Left hindlimb (tissue), 1 donor: ENCODE data around the gene PPP1R14B.

Experiments
- DNase-seq: peaks from one replicate; pipeline ENCODE4 v3.0.0-alpha.2; 2018

PPP1R14B gene

DNA sequence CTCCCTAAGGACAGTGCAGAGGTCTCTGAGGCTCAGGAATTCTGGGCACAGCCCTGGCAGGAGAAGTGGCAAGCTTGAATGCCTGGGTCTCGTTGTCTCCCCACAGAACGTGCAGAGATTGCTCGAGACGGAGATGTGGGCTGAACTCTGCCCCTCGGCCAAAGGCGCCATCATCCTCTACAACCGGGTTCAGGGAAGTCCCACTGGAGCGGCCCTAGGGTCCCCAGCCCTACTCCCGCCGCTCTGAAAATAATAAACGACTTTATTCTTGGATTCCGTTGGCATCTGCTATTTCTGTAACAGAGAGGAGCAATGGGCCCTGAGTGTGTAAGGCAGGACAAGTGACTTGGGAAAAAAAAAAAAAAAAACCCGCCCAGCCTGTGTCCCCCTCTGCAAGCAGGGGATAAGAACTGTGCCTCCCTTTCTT lies 17.0 kb downstream of the PPP1R14B start:
- no peak for DNase-seq

DNA sequence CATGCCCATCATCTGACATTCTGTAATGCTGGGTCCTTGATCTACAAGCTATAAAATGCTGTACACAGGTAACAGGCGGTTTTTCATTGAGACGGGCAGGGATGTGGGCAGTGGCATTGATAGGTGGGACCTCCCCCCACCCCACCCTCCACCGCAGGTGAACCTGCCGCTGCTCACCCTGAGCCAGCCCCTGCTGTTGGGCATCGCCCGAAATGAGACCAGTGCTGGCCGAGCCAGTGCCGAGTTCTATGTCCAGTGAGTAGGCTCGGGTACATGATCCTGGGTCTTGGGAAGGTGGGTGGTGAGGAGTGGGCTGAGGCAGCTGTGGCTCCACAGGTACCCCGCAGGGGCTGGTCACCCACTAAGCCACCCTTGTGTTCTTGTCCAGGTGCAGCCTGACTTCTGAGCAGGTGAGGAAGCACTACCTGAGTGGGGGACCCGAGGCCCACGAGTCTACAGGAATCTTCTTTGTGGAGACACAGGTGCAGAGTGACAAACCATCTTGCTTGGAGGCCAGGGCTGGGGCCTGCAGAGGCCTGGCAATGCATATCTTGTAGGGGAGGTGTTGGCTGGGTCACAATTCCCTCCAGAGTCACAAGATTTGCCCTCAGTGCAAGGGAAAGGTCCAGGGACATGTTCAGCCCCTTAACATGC lies 17.5 kb downstream of the PPP1R14B start:
- no peak for DNase-seq

DNA sequence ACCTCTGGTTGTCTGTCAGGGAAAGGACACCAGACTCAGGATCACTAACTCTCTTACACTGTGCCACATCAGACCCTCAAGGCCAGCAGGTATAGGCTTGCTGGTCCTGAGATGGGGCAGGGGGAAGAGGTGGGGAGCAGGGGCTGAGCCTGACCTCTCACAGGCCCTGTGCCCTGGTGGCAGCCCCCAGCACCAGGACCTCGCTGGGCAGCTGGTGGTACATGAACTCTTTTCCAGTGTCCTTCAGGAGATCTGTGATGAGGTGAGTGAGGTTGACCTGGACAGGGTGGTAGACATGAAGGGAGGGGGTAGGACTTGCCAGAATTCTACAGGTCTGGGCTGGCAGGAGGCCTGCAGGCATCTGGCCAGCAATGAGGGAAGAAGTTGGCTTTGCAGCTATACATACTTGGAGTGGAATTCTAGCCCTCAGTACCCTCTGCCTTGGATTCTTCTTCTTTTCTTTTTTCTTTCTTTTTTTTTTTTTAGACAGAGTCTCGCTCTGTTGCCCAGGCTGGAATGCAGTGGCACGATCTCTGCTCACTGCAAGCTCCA lies 19.3 kb downstream of the PPP1R14B start:
- DNase-seq = no peak

DNA sequence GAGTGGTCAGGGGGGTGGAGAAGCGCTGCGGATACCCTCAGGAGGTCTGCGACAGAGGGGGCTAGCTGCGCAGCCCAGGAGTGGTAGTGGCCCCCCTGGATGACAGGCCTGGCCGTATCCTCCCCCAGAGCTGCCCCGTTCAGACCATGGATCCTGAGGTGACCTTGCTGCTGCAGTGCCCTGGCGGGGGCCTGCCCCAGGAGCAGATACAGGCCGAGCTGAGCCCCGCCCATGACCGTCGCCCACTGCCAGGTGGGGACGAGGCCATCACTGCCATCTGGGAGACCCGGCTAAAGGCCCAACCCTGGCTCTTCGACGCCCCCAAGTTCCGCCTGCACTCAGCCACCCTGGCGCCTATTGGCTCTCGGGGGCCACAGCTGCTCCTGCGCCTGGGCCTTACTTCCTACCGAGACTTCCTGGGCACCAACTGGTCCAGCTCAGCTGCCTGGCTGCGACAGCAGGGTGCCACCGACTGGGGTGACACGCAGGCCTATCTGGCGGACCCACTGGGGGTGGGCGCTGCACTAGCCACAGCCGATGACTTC lies 20.2 kb downstream of the PPP1R14B start:
- DNase-seq = no peak

DNA sequence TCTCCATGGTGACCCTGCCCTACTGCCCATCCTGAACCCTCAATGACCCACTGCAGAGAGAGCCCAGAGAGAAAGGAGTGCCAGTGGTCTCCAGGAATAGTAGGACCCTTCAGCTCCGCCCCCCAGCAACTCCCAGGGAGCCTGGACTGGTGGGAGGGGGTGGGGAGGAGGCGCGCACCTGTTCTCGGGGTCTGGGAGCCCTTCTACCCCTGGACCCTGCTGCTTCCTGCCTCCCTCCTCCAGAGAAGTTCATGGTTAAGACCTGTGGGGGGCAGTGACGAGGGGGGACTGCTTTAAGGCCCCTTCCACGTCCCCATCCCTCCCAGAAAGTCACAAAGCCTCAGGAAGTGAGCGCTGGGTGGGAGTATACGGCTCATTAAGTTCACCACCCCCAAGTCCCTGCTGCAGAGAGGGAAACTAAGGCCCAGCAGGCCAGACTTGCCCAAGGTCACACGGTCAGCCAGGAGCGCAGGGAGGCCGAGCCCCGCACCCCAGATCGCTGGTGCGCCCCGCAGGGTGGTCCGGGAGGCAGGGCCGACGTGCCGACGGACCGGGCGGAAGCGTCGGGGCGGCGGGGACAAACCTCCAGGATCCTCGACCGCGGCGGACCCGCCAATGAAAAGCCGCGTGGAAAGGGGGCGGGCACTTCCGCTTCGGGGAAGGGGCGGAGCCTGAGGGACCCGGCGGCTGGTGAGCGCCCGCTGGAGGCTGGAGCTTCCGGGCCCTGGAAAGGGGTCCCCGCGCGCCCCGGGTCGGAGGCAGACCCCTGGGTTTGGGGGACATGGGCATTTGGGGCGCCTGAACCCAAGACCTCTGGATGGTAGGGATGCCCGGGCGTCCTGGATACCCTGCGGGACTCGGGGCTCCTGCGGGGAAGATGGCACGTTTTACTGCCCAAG lies 20.9 kb downstream of the PPP1R14B start, which contains the start of the genes NUDT22 and TRPT1:
NUDT22 (plus strand) TSS at position 667 of the 899 bp plus-strand sequence. CDS start 379 bp downstream, outside the sequence.
TRPT1 (minus strand) TSS at position 579 of the 899 bp plus-strand sequence; CDS start at position 253, 326 bp downstream.
- DNase-seq = peak; percentile 92

DNA sequence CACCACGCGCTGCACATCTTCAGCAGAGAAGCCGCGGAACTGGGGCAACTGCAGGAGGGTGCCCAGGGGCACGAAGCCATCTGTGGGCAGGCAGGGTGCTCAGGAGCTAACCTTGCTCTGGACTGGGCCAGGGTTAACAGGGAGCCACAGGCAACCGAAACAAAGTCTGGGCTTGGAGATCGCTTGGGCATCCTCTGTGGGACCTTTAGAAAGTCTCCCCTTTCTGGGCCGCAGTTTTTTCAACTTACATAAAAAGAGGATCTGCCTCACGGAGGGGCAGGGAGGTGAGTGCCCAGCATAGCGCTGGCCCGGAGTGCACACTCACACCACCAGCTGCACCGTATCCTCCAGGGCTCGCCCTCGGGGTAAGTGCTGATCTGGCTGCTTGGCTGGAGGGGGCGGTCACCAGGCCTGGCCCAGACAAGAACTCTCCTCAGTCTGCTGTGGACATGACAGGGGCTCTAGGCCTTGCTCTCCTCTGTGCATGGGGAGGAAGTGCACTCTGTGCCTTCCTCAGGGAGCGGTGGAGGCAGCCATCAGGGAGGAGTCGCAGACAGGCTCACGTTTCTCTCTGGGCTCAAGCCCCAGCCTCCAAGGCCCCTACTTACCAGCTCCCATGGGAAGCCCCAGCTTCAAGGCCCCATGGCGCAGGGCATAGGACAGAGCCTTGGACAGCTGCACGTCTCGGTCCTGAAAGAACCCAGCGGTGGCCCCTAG lies 21.7 kb downstream of the PPP1R14B start:
- peak; percentile 39 for DNase-seq

DNA sequence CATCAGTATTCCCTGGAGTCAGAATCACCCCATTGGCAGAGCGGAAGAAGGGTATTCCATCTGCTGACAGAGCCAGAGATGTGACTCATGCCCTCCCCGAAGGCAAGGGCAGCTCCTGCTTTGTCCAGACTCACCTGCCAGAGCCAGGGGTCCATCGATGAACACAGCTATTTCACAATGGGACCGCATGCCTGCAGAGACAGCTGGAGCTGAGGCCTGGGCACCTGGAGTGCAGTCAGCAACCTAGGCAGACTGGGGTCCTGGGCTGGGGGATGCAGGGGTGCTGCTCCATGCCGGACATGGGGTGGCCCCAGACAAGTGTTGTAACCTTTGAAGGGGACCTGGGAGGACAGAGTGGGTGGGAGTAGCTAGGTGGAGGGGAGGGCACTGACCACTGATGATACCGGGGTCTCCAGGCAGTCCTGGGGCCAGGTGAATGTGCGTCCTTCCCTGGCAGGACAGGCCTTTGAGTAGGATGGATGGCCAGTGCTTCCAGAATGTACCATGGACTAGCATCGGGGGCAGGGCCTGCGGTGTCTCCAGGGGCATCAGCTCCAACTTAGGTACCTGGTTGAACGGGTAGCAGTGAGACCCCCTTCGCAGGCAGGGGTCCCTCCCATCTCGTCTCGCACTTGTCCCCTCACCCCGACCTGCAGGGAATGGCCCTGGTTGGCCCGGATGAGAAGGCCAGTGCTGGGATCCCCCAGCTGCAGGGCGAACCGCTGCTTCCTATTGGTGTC lies 22.4 kb downstream of the PPP1R14B start:
- DNase-seq = peak; percentile 31

DNA sequence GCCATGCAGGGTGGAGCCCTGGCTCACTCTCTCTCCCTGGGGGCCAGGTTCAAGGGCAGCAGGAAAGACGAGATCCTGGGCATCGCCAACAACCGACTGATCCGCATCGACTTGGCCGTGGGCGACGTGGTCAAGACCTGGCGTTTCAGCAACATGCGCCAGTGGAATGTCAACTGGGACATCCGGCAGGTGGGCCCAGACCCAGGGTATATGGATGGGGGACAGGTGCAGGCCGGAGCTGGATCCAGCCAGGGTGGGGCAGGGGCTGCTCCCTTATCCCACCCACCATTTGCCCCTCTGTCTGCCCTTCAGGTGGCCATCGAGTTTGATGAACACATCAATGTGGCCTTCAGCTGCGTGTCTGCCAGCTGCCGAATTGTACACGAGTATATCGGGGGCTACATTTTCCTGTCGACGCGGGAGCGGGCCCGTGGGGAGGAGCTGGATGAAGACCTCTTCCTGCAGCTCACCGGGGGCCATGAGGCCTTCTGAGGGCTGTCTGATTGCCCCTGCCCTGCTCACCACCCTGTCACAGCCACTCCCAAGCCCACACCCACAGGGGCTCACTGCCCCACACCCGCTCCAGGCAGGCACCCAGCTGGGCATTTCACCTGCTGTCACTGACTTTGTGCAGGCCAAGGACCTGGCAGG lies 23.6 kb downstream of the PPP1R14B start:
- peak; percentile 33 for DNase-seq

DNA sequence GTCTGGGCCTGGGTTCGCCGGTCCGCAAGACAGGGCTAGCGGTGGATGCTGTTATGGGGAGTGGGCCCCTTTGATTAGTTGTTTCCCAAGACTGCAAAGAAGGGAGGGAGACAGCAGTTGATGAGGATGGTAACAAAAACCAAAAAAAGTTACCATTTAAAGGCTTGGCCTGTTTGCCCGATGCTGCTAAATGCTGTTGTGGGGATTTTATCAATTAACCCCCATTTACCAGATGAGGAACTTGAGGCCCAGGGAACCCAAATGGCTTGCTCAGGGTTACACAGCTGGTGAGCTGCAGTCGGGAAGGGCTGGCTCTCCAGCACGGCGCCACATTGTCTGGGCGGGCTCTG lies 24.1 kb downstream of the PPP1R14B start:
- DNase-seq = no peak

DNA sequence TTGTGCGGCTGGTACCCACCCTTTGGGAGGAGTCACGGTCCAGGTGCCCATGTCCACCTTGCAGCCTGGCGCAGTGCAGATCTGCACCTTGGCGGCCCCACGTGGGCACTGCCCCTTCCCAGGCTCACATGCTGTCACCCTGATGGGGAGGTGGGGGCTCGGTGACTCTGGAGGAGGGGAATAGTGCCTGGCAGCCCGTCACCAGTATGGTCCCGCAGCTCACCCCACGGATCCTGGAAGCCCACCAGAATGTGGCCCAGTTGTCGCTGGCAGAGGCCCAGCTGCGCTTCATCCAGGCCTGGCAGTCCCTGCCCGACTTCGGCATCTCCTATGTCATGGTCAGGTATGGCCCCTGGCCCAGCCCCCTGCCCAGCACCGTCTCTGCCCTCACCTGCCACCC lies 25.9 kb downstream of the PPP1R14B start:
- no peak for DNase-seq

DNA sequence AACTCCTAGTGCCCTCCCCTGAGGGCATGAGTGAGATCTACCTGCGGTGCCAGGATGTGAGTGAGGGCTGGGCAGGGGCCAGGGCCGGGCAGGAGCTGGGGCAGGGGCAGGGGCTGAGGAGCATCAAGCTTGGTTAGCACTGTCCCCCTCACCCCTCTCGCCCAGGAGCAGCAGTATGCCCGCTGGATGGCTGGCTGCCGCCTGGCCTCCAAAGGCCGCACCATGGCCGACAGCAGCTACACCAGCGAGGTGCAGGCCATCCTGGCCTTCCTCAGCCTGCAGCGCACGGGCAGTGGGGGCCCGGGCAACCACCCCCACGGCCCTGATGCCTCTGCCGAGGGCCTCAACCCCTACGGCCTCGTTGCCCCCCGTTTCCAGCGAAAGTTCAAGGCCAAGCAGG lies 26.5 kb downstream of the PPP1R14B start:
- no peak for DNase-seq

DNA sequence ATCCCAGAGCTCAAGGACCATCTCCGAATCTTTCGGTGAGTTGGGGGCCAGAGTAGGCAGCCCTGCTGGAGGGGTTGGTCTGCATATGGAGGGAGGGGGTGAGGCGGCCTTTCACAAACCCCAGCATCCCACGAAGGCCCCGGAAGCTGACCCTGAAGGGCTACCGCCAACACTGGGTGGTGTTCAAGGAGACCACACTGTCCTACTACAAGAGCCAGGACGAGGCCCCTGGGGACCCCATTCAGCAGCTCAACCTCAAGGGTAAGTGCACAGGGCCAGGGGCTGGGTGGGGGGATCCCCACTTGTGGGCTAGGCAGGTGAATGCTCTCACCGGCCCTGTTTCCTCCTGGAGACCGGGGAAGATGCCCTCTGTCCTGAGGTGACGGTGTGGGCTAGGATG lies 27.0 kb downstream of the PPP1R14B start:
- peak; percentile 27 for DNase-seq

DNA sequence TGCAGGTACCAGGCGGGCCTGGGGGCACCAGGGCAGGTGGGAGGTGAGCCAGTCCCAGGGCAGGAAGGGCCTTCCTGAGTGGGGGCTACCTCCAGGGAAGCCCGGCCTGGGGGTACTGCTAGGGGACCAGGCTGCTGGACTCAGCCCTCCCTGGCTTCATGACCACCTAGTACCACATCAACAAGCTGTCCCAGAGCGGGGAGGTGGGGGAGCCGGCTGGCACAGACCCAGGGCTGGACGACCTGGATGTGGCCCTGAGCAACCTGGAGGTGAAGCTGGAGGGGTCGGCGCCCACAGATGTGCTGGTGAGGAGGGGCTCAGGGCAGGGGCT lies 27.4 kb downstream of the PPP1R14B start:
- no peak for DNase-seq

DNA sequence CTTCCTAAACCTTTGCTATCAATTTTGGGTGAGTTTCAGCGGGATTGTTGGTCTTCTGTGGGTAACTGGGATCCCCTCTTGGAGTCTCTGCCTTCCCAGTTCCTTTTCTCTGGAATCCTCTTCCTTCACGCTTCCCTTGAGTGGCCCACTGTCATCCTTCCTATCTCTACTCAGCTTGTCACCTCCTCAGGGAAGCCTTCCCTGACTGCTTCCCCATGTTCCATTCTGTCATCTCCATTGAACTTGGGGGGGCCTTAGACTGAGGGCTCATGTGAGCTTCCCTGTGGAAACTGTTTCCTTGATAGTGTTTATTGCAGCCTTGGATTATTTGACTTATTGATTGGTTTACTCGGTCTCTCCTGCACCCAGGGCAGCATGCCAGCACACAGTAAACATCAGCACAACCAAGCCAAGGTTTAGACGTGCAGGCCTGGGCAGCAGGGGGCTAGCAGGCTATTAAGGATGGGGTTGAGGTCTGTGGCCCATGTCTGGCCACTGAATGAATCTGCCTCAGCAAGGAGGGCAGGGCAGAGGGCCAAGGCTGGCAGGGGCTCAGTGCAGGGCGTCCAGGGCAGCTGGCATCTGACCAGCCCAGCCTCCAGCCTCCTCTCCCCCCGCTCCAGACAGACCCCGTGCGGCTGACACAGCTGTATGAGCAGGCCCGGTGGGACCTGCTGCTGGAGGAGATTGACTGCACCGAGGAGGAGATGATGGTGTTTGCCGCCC lies 28.0 kb downstream of the PPP1R14B start:
- DNase-seq = no peak

DNA sequence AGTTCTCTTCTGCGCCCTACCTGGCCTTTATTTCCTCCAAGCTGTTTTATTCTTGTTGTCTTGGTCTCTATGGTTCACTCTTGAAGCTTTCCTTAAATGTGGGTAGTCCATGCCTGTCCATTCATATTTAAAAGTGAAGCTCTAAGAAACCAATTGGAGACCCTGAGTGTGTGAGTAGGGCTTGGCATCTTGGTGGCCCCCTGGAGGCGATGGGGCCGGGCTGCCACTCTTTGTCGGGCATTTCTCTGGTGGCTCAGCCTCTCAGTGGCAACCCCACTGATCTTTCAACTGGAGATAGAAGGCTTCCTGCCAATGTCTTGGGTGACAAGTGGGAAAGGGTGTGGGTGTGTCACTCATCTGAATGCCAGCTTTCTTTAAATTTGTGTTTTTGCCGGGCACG lies 29.9 kb downstream of the PPP1R14B start:
- no peak for DNase-seq

DNA sequence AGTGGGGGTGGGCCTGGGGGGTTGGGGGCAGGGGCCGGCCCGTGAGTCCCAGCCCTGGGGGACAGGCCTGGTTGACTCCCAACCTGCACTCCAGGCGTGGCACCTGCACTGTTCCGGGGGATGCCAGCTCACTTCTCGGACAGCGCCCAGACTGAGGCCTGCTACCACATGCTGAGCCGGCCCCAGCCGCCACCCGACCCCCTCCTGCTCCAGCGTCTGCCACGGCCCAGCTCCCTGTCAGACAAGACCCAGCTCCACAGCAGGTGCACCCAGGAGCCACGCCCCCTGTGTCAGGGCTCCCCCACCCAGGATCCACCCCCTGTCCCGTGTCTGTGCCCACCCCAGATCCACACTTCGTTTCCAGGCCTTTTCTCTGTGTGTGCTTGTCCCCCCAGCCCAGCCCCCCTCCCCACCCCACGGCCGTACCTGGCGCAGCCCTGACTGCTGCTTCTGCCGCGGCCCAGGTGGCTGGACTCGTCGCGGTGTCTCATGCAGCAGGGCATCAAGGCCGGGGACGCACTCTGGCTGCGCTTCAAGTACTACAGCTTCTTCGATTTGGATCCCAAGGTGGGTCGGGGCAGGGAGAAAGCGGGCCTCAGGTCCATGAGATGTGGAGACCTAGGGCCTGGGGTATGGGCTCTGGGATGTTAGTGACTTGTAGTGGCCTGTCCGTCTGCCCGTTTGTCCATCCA lies 35.4 kb downstream of the PPP1R14B start:
- no peak for DNase-seq

DNA sequence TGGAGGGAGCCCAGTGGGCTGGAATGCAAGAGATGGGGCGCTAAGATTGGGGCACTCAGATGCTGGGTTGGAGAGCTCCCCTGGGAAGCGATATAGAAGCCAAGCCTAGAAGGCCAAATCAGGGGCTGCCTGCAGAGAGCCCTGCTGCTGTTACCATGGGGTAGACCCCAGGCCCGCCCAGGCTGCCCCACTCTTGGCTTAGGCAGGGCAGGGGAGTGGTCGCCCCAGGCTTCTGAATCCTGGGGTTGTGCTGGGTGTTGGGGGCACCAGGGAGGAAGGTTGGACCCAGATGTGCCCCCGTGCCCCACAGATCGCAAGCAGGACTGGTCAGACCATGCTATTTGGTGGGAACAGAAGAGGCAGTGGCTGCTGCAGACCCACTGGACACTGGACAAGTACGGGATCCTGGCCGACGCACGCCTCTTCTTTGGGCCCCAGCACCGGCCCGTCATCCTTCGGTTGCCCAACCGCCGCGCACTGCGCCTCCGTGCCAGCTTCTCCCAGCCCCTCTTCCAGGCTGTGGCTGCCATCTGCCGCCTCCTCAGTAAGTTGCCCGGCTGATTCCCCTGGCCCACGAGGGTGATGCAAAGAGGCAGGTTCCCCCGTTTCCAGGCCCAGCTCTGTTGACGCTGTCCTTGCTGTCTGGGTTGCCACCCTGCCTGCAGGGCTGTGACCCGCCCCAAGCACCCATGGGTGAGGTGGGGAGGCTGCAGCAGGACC lies 36.3 kb downstream of the PPP1R14B start:
- no peak for DNase-seq

DNA sequence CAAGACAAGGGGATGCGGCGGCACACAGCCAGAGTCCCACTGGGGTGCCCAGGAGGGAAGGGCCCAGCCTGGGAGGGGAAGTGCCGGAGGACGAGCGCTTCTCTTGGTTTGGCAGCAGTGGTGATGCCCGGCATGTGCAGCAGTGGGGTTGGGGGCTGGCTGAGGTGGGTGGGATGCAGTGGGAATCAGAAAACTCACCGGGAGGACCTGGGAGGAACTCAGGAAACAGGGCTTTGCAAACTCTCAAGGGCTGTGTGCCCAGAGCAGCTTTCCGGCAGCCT lies 37.2 kb downstream of the PPP1R14B start:
- DNase-seq = no peak

DNA sequence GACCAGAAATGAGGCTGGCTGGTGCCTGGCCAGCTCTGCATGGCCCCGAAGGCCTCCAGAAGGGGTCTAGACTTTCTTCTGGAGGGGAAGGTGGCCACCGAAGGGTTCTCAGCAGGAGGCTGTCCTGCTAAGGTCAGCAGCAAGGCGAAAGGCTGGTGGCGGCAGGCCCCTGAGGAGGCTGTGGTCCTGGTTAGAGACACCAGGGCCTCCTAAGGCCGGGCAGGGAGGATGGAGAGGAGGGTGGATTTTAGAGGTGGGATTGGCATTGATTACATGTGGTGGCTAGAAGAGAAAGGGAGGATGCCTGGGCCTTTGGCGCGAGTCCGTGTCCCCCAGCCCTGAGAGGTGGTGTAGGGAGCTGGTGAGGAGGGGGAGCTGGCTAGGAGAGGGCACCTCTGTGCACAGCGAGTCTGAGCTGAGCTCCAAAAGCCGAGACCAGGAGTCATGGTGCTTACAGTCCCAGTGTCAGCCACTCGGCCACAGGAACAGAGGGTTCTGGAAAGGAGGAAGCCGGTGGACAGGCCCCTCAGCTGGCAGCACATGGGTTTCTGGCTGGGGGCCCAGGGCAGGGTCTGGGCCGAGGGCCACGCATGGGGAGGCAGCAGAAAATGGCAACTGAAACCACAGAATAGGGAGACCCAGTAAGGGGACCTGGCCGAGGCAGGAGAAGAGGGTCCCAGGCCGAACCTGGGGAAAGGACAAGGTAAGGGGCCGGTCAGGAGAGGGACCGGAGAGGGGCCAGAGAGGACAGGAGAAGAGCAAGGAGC lies 37.8 kb downstream of the PPP1R14B start:
- DNase-seq = no peak
